Activated CD4-positive, alpha-beta T cell treated with anti-CD3 and anti-CD28 coated beads, Interleukin-2, amount 10 ng/mL, durations not matched to agents 7 days and 5 days (primary cell): ENCODE data around the gene TCAF2. TPM values are rescaled to one million over a fixed set of nuclear protein-coding genes. Genes with fewer than 3 reads are reported as not detected.
"Not testable (repeated sequence)": the region's sequence is repeated elsewhere in the genome, so short reads cannot be mapped to it uniquely, and the experiment has no call there.

Source experiments
- CTCF ChIA-PET: fragments of 350-600 bp; sonication (Branson Sonifier 250); formaldehyde crosslinking; loops from one replicate; lab custom pipeline; 2021; ENCODE audit warnings: antibody characterized with exemption; lab: Charles Lee
- POLR2A ChIA-PET: fragments of 350-600 bp; sonication (Branson Sonifier 250); formaldehyde crosslinking; loops from one replicate; lab custom pipeline; 2021; ENCODE audit warnings: antibody characterized with exemption; lab: Charles Lee
- DNase-seq: peaks from one replicate; pipeline ENCODE4 v3.0.0-alpha.2; 2020
- H3K27ac Mint-ChIP-seq: one replicate; pipeline ENCODE4 v1.8.0; 2021; ENCODE audit warnings: mild to moderate bottlenecking, moderate library complexity, mixed read lengths
- H3K27me3 Mint-ChIP-seq: one replicate; pipeline ENCODE4 v1.8.0; 2021; ENCODE audit warnings: mixed read lengths
- H3K36me3 Mint-ChIP-seq: one replicate; pipeline ENCODE4 v1.8.0; 2021; ENCODE audit warnings: low read depth, mixed read lengths
- H3K4me1 Mint-ChIP-seq: one replicate; pipeline ENCODE4 v1.8.0; 2021; ENCODE audit warnings: mixed read lengths
- H3K4me3 Mint-ChIP-seq: one replicate; pipeline ENCODE4 v1.8.0; 2021; ENCODE audit warnings: mild to moderate bottlenecking, moderate library complexity, mixed read lengths
- H3K9me3 Mint-ChIP-seq: one replicate; pipeline ENCODE4 v1.8.0; 2021; ENCODE audit warnings: mixed read lengths
- total RNA-seq, 2 experiments: library from RNA; stranded (reverse); gene quantifications; one replicate each; pipeline ENCODE4 v1.2.3, GENCODE V29; 2021

TCAF2 gene
- 10 to 100 TPM; 22.2 to 22.5 TPM for total RNA-seq

GRCh38 chr7:143620646-143621045, at the start of gene TCAF2:
TSS of gene TCAF2 (plus strand) at chr7:143620974.
- H3K27me3 Mint-ChIP-seq, POLR2A ChIA-PET, H3K9me3 Mint-ChIP-seq, CTCF ChIA-PET, H3K4me1 Mint-ChIP-seq, H3K36me3 Mint-ChIP-seq: not testable (repeated sequence)
- Mint-ChIP-seq H3K27ac (peak within 1 kb of the TSS; percentile 85), H3K4me3 (peak within 1 kb of the TSS; percentile 67)
- peak; percentile 90 for DNase-seq

- H3K4me3 Mint-ChIP-seq, H3K27ac Mint-ChIP-seq, DNase-seq, H3K4me1 Mint-ChIP-seq, H3K36me3 Mint-ChIP-seq, H3K9me3 Mint-ChIP-seq, H3K27me3 Mint-ChIP-seq, POLR2A ChIA-PET, CTCF ChIA-PET: not testable (repeated sequence)
Measured at GRCh38 chr7:143571501-143571900, 49.3 kb upstream of the TCAF2 start, which contains the start of gene CTAGE15. TSS of gene CTAGE15 (plus strand) at chr7:143571801. CDS start at chr7:143571818, 17 bp downstream.

- POLR2A ChIA-PET, DNase-seq, H3K36me3 Mint-ChIP-seq, H3K9me3 Mint-ChIP-seq, H3K27me3 Mint-ChIP-seq, CTCF ChIA-PET, H3K4me1 Mint-ChIP-seq, H3K27ac Mint-ChIP-seq, H3K4me3 Mint-ChIP-seq: not testable (repeated sequence)
Measured at GRCh38 chr7:143588183-143588582, 32.6 kb upstream of the TCAF2 start.

GRCh38 chr7:143589897-143590296, 30.9 kb upstream of the TCAF2 start:
- H3K27ac Mint-ChIP-seq, H3K9me3 Mint-ChIP-seq, H3K4me3 Mint-ChIP-seq, H3K4me1 Mint-ChIP-seq, POLR2A ChIA-PET, H3K36me3 Mint-ChIP-seq, H3K27me3 Mint-ChIP-seq, CTCF ChIA-PET, DNase-seq: not testable (repeated sequence)

DNA sequence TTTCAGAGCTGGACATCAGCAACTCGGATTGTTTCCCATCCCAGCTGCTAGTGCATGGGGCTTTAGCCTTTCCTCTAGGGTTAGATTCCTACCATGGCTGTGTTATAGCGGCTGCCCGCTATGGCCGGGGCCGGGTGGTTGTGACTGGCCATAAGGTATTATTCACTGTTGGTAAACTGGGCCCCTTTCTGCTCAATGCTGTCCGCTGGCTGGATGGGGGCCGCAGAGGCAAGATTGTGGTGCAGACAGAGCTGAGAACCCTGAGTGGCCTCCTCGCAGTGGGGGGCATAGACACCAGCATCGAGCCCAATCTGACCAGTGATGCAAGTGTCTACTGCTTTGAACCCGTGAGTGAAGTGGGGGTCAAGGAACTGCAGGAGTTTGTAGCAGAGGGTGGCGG, 22.7 kb upstream of the TCAF2 start:
- H3K4me1 Mint-ChIP-seq, POLR2A ChIA-PET, H3K9me3 Mint-ChIP-seq, H3K27ac Mint-ChIP-seq, H3K4me3 Mint-ChIP-seq, H3K27me3 Mint-ChIP-seq, H3K36me3 Mint-ChIP-seq, DNase-seq, CTCF ChIA-PET: not testable (repeated sequence)

DNA sequence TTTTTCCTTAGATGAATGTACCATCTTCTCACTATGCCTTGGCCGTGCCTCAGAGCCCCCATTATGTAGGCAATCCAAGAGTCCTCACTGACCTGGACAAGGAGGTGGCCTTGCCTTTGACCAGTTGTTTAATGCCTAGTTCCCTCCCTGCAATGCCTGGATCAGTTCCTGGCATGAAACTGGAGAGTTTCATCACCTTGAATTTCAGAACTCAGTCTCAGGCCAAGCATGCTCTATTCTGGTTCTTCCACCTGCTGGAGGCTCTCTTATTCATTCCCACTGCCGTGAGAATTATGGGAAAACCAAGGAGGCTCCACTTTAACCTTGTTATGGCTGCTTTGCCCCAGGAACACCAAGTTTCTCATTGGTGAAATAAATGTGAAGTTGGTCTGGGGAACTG, 17.2 kb upstream of the TCAF2 start:
- H3K9me3 Mint-ChIP-seq, DNase-seq, CTCF ChIA-PET, H3K4me1 Mint-ChIP-seq, POLR2A ChIA-PET, H3K4me3 Mint-ChIP-seq, H3K27me3 Mint-ChIP-seq, H3K36me3 Mint-ChIP-seq, H3K27ac Mint-ChIP-seq: not testable (repeated sequence)

DNA sequence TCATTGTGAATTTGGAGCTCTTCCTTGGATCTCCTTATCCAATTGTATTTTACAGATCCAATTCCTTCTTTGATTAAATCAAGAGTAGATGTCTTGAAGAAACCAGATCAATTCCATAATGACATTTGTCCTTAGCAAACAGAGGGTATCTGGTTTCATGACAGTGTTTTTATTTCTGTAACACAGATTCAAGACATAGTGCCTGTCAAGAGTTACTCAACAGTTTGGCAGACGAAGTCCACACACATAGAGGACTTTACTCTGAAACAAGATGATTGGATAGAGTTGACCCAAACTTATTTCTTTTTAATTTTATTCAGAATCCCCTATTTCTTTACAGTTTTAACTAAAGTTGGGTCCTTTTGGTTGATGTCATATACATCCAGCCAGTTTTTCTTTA, 14.7 kb upstream of the TCAF2 start:
- DNase-seq, H3K4me3 Mint-ChIP-seq, H3K36me3 Mint-ChIP-seq, POLR2A ChIA-PET, CTCF ChIA-PET, H3K27ac Mint-ChIP-seq, H3K4me1 Mint-ChIP-seq, H3K9me3 Mint-ChIP-seq, H3K27me3 Mint-ChIP-seq: not testable (repeated sequence)

DNA sequence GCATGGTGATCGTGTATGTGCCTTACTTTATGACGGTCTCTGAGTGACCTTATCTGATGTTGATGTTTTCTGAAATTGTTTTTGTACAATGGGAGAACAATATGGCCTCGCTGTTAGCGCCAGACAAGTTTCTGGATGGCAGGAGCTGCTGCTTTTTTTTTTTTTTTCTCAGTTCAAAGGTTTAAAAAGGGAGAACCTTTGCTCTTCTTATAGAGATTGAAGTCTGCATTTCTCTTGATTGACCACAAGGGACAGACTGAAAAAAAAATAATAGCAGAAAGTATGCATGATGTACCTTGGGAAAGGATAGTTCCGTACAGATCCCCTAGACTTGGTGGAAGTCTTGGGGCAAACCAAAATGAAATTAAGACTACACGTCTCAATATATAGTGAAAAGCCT, 5.2 kb upstream of the TCAF2 start:
- CTCF ChIA-PET, H3K27me3 Mint-ChIP-seq, H3K4me3 Mint-ChIP-seq, DNase-seq, H3K27ac Mint-ChIP-seq, H3K36me3 Mint-ChIP-seq, H3K4me1 Mint-ChIP-seq, POLR2A ChIA-PET, H3K9me3 Mint-ChIP-seq: not testable (repeated sequence)

DNA sequence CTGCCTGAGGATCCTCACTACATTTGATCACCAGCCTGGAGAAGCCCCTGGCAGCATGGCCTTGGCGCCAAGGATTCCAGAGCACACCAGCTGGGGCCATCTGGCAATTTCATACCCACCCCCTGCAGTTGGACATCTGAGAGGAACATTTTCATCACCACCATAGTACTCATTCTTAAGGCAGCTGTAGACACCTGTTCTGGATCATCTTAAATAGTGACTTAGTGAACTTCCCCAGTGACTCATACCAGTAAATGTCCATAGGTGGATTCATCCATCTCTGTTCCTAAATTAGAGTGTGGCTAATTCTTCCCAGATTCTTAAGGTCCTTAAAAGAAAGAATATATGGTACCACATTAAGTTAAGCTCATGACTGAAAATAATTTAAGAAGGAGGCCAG, 3.6 kb upstream of the TCAF2 start:
- H3K4me1 Mint-ChIP-seq, H3K27ac Mint-ChIP-seq, H3K9me3 Mint-ChIP-seq, H3K36me3 Mint-ChIP-seq, DNase-seq, H3K4me3 Mint-ChIP-seq, POLR2A ChIA-PET, H3K27me3 Mint-ChIP-seq, CTCF ChIA-PET: not testable (repeated sequence)

- DNase-seq, H3K27me3 Mint-ChIP-seq, H3K4me1 Mint-ChIP-seq, H3K4me3 Mint-ChIP-seq, POLR2A ChIA-PET, H3K27ac Mint-ChIP-seq, CTCF ChIA-PET, H3K9me3 Mint-ChIP-seq, H3K36me3 Mint-ChIP-seq: not testable (repeated sequence)
Measured at GRCh38 chr7:143620058-143620457, 716 bp upstream of the TCAF2 start.

GRCh38 chr7:143621175-143621574, 401 bp downstream of the TCAF2 start:
- Mint-ChIP-seq H3K27ac (peak overlapping the region; percentile 85), H3K4me3 (peak overlapping the region; percentile 67)
- H3K36me3 Mint-ChIP-seq, H3K27me3 Mint-ChIP-seq, CTCF ChIA-PET, H3K9me3 Mint-ChIP-seq, H3K4me1 Mint-ChIP-seq, DNase-seq, POLR2A ChIA-PET: not testable (repeated sequence)

- H3K4me1 Mint-ChIP-seq, H3K36me3 Mint-ChIP-seq, H3K4me3 Mint-ChIP-seq, DNase-seq, H3K27me3 Mint-ChIP-seq, CTCF ChIA-PET, H3K27ac Mint-ChIP-seq, H3K9me3 Mint-ChIP-seq, POLR2A ChIA-PET: not testable (repeated sequence)
Measured at GRCh38 chr7:143622130-143622529, 1.4 kb downstream of the TCAF2 start.

- H3K4me3 Mint-ChIP-seq, H3K36me3 Mint-ChIP-seq, CTCF ChIA-PET, H3K9me3 Mint-ChIP-seq, H3K27me3 Mint-ChIP-seq, H3K27ac Mint-ChIP-seq, POLR2A ChIA-PET, DNase-seq, H3K4me1 Mint-ChIP-seq: not testable (repeated sequence)
Measured at GRCh38 chr7:143630653-143631052, 9.9 kb downstream of the TCAF2 start.

GRCh38 chr7:143632506-143632905, 11.7 kb downstream of the TCAF2 start:
- H3K4me3 Mint-ChIP-seq, CTCF ChIA-PET, H3K27ac Mint-ChIP-seq, H3K9me3 Mint-ChIP-seq, H3K36me3 Mint-ChIP-seq, H3K4me1 Mint-ChIP-seq, H3K27me3 Mint-ChIP-seq, DNase-seq, POLR2A ChIA-PET: not testable (repeated sequence)
